BJ (cell line): ENCODE data around the gene PLOD1. TPM values are rescaled to one million over a fixed set of nuclear protein-coding genes. Genes with fewer than 3 reads are reported as not detected.

ENCODE experiments used
- CTCF ChIA-PET: fragments of 350-600 bp; formaldehyde crosslinking; extraction: SDS; loops from one replicate; lab custom pipeline; 2021; ENCODE audit warnings: antibody characterized with exemption, inconsistent platforms; lab: Yijun Ruan, JAX
- POLR2A ChIA-PET: fragments of 300-600 bp; sonication (Branson Sonifier 250); formaldehyde crosslinking; extraction: SDS; loops from one replicate; lab custom pipeline; 2021; ENCODE audit warnings: antibody characterized with exemption; lab: Charles Lee
- DNase-seq: peaks from one replicate; pipeline ENCODE4 v3.0.0-alpha.2; 2011; ENCODE audit warnings: low read depth
- H3K27me3 ChIP-seq: 2 replicates; pipeline ENCODE4 v1.6.0; 2011; ENCODE audit warnings: low read length; ENCODE audit not compliant: control insufficient read depth, insufficient read depth
- H3K36me3 ChIP-seq: 2 replicates; pipeline ENCODE4 v1.5.1; 2011; ENCODE audit warnings: low read length; ENCODE audit not compliant: control insufficient read depth, insufficient read depth
- H3K4me3 ChIP-seq: 2 replicates; pipeline ENCODE4 v1.5.1; 2011; ENCODE audit warnings: low read depth, mild to moderate bottlenecking, control low read depth, low read length
- CTCF ChIP-seq: IDR thresholded peaks from 2 replicates; pipeline ENCODE4 v1.5.1; 2011; ENCODE audit warnings: low read depth, mild to moderate bottlenecking, control low read depth, inconsistent platforms, low read length, moderate library complexity; ENCODE audit not compliant: insufficient read depth
- polyA plus RNA-seq: library from polyadenylated mRNA; depleted of rRNA; stranded (reverse); fragments of >200 nt; gene quantifications from 2 replicates; pipeline ENCODE4 v1.2.3, GENCODE V29; 2011

The PLOD1 gene
- polyA plus RNA-seq, 1 experiment: 851 TPM

- Histone ChIP-seq H3K36me3 (peaks cover 27% of the 10 kb centered on the region), H3K27me3 (no peaks in the 10 kb centered on the region), H3K4me3 (no peak overlapping the region)
- CTCF ChIA-PET: no interaction called here
- POLR2A ChIA-PET: no interaction called here
- no peak for TF ChIP-seq CTCF
- no peak for DNase-seq
These were observed 9.1 kb downstream of the PLOD1 start for GRCh38 chr1:11943619-11944018.

GRCh38 chr1:11944358-11944931 lies 9.9 kb downstream of the PLOD1 start:
- TF ChIP-seq CTCF: no peak
- ChIA-PET POLR2A (interaction anchor here (0.7 kb wide), 1 partner anchor 73 kb away, joined by 9 read pairs; no protein-coding TSS in a partner anchor), CTCF (no interaction called here)
- no peak for DNase-seq
- Histone ChIP-seq H3K27me3 (no peaks in the 10 kb centered on the region), H3K36me3 (peaks cover 33% of the 10 kb centered on the region), H3K4me3 (no peak overlapping the region)

GRCh38 chr1:11946647-11947046 lies 12.1 kb downstream of the PLOD1 start:
- ChIA-PET CTCF (interaction anchor here (1.7 kb wide), 1 partner anchor 19 kb away, joined by 3 read pairs; no protein-coding TSS in a partner anchor), POLR2A (no interaction called here)
- H3K36me3 ChIP-seq: peaks cover 44% of the 10 kb centered on the region
- DNase-seq: no peak
- no peak overlapping the region for H3K4me3 ChIP-seq
- no peaks in the 10 kb centered on the region for H3K27me3 ChIP-seq
- no peak for TF ChIP-seq CTCF

GRCh38 chr1:11948822-11949458 lies 14.4 kb downstream of the PLOD1 start:
- H3K36me3 ChIP-seq: peaks cover 46% of the 10 kb centered on the region
- ChIA-PET POLR2A (no interaction called here), CTCF (interaction anchor here (0.6 kb wide), 1 partner anchor 110 kb away, joined by 3 read pairs; no protein-coding TSS in a partner anchor)
- DNase-seq: no peak
- no peak overlapping the region for H3K4me3 ChIP-seq
- TF ChIP-seq CTCF: no peak
- no peaks in the 10 kb centered on the region for H3K27me3 ChIP-seq

GRCh38 chr1:11951901-11952300 lies 17.4 kb downstream of the PLOD1 start:
- CTCF ChIA-PET: interaction anchor here (1.1 kb wide), 1 partner anchor 15 kb away, joined by 3 read pairs; no protein-coding TSS in a partner anchor
- no peak overlapping the region for H3K4me3 ChIP-seq
- H3K27me3 ChIP-seq: no peaks in the 10 kb centered on the region
- TF ChIP-seq CTCF: no peak
- POLR2A ChIA-PET: no interaction called here
- no peak for DNase-seq
- H3K36me3 ChIP-seq: peaks cover 50% of the 10 kb centered on the region
